Mucosa of stomach (tissue), 1 donor: ENCODE data around the gene ZNF425.
A peak's percentile ranks its signal among the peaks of the same experiment; 100 is the strongest.
"Not testable (repeated sequence)": the region's sequence is repeated elsewhere in the genome, so short reads cannot be mapped to it uniquely, and the experiment has no call there.

Source experiments
- H3K27me3 ChIP-seq: one replicate; pipeline ENCODE4 v1.7.0; 2013; ENCODE audit warnings: mild to moderate bottlenecking, low read length; ENCODE audit not compliant: control insufficient read depth, insufficient read depth
- H3K36me3 ChIP-seq: one replicate; pipeline ENCODE4 v1.7.0; 2013; ENCODE audit warnings: low read length; ENCODE audit not compliant: control insufficient read depth, insufficient read depth
- H3K4me1 ChIP-seq: one replicate; pipeline ENCODE4 v1.7.0; 2013; ENCODE audit warnings: mild to moderate bottlenecking, low read length; ENCODE audit not compliant: control insufficient read depth, insufficient read depth
- H3K4me3 ChIP-seq: one replicate; pipeline ENCODE4 v1.7.0; 2013; ENCODE audit warnings: low read length
- H3K9ac ChIP-seq: one replicate; pipeline ENCODE4 v1.7.0; 2013; ENCODE audit warnings: mild to moderate bottlenecking, low read length, moderate library complexity
- H3K9me3 ChIP-seq: one replicate; pipeline ENCODE4 v1.7.0; 2013; ENCODE audit warnings: mild to moderate bottlenecking, low read length, moderate library complexity; ENCODE audit not compliant: control insufficient read depth
- donor health status: Pancreatic carcinoma.

The ZNF425 gene

GRCh38 chr7:149125189-149125862 lies 798 bp downstream of the ZNF425 start:
- H3K9me3 ChIP-seq = no peaks in the 10 kb centered on the region
- H3K27me3 ChIP-seq = no peaks in the 10 kb centered on the region
- no peaks in the 10 kb centered on the region for H3K36me3 ChIP-seq
- H3K4me1 ChIP-seq = peaks cover 7% of the 10 kb centered on the region
- H3K9ac ChIP-seq = peak overlapping the region; percentile 99
- peak overlapping the region; percentile 88 for H3K4me3 ChIP-seq

GRCh38 chr7:149109969-149110368 lies 16.2 kb downstream of the ZNF425 start:
- no peaks in the 10 kb centered on the region for H3K4me1 ChIP-seq
- H3K27me3 ChIP-seq = no peaks in the 10 kb centered on the region
- no peaks in the 10 kb centered on the region for H3K9me3 ChIP-seq
- H3K9ac ChIP-seq = no peak overlapping the region
- H3K36me3 ChIP-seq = no peaks in the 10 kb centered on the region
- H3K4me3 ChIP-seq = no peak overlapping the region

DNA sequence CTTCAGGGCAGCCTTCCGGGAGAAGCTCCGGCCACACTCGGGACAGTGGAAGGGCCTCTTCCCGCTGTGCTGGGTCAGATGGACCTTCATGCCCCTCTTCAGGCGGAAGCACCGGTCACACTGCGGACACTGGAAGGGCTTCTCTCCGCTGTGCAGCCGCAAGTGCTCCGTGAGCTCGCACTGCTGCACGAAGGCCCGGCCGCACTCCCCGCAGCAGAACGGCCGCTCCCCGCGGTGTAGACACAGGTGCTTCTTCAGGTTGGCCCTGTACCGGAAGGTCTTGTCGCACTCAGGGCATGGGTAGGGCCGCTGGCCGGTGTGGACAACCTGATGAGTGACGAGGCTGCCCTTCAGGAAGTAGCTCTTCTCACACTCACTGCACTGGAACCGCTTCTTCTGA lies 21.4 kb downstream of the ZNF425 start:
- Histone ChIP-seq H3K27me3 (no peaks in the 10 kb centered on the region), H3K36me3 (no peaks in the 10 kb centered on the region), H3K9me3 (no peaks in the 10 kb centered on the region), H3K4me3 (no peak overlapping the region), H3K4me1 (no peaks in the 10 kb centered on the region), H3K9ac (no peak overlapping the region)

DNA sequence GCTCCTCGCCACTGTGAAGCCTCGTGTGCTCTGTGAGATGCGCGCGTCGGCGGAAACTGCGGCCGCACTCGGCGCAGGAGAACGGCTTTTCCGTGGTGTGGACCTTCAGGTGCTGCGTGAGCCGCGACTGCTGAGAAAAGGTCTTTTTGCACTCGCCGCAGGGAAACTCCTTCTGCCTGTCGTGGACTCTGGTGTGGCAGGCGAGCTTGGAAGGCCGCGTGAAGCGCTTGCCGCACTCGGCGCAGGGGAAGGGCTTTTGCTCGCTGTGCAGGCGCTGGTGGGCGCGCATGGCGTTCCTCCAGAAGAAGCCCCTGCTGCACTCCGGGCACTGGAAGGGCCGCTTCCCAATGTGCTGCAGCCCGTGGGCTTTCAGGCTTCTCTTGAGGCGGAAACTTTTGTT lies 21.9 kb downstream of the ZNF425 start:
- H3K4me3 ChIP-seq = no peak overlapping the region
- no peaks in the 10 kb centered on the region for H3K4me1 ChIP-seq

GRCh38 chr7:149103424-149103823 lies 22.7 kb downstream of the ZNF425 start:
- no peaks in the 10 kb centered on the region for H3K9me3 ChIP-seq

More for the DNA sequence above, 21.9 kb downstream of the ZNF425 start:
- Histone ChIP-seq H3K27me3 (no peaks in the 10 kb centered on the region), H3K9ac (no peak overlapping the region), H3K9me3 (no peaks in the 10 kb centered on the region), H3K36me3 (no peaks in the 10 kb centered on the region)

DNA sequence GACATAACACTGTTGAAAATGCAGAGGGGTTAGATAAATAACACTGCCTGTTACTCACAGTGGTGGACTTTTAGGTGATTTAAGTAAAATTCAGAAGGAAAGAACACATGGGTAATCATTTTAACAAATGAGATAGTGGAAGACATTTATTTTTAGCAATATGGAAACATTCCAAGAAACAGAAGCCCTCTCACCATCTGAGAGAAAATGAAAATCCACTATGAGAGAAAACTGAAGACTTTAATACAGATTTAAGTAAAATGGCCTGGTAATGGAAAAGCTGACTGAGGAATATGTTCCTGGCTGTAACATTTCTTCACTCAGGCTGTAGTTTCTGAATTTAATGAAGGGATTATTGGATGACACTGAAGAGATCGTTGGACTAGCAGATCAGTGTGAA lies 23.5 kb downstream of the ZNF425 start:
- H3K36me3 ChIP-seq = no peaks in the 10 kb centered on the region
- H3K27me3 ChIP-seq = no peaks in the 10 kb centered on the region
- no peaks in the 10 kb centered on the region for H3K9me3 ChIP-seq
- H3K4me3 ChIP-seq = no peak overlapping the region
- H3K4me1 ChIP-seq = no peaks in the 10 kb centered on the region
- H3K9ac ChIP-seq = no peak overlapping the region

More at GRCh38 chr7:149103424-149103823, 22.7 kb downstream of the ZNF425 start:
- Histone ChIP-seq H3K4me3 (no peak overlapping the region), H3K9ac (no peak overlapping the region), H3K36me3 (no peaks in the 10 kb centered on the region), H3K4me1 (no peaks in the 10 kb centered on the region), H3K27me3 (no peaks in the 10 kb centered on the region)

- H3K4me3 ChIP-seq = no peak overlapping the region
- no peaks in the 10 kb centered on the region for H3K4me1 ChIP-seq
- H3K27me3 ChIP-seq = no peaks in the 10 kb centered on the region
- no peaks in the 10 kb centered on the region for H3K9me3 ChIP-seq
- H3K9ac ChIP-seq = no peak overlapping the region
- no peaks in the 10 kb centered on the region for H3K36me3 ChIP-seq
Observed at GRCh38 chr7:149100821-149101220, 25.3 kb downstream of the ZNF425 start.

DNA sequence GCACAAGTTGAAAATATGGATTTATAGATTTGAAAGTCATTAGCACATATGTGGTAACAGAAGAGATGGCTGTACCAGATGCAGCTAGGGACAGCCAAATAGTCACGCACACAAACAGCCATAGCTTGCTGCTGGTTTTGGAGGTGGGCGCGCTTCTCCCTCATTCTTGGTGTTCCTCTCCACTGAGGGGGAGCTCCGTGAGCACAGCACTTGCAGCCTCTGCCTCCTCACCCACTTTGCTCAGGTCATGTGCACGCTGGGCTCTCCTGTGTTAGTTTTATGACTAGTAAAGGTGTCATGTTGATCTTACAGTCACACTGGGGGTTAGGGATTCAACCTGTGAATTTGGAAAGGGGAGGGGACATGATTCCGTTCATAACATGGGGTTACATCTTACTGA lies 27.1 kb downstream of the ZNF425 start:
- no peaks in the 10 kb centered on the region for H3K36me3 ChIP-seq
- H3K27me3 ChIP-seq = no peaks in the 10 kb centered on the region
- H3K9ac ChIP-seq = no peak overlapping the region
- no peaks in the 10 kb centered on the region for H3K9me3 ChIP-seq
- H3K4me3 ChIP-seq = no peak overlapping the region
- H3K4me1 ChIP-seq = no peaks in the 10 kb centered on the region

GRCh38 chr7:149097088-149097487 lies 29.0 kb downstream of the ZNF425 start:
- Histone ChIP-seq H3K27me3 (no peaks in the 10 kb centered on the region), H3K4me3 (no peak overlapping the region), H3K4me1 (no peaks in the 10 kb centered on the region), H3K9me3 (no peaks in the 10 kb centered on the region), H3K36me3 (no peaks in the 10 kb centered on the region), H3K9ac (no peak overlapping the region)

DNA sequence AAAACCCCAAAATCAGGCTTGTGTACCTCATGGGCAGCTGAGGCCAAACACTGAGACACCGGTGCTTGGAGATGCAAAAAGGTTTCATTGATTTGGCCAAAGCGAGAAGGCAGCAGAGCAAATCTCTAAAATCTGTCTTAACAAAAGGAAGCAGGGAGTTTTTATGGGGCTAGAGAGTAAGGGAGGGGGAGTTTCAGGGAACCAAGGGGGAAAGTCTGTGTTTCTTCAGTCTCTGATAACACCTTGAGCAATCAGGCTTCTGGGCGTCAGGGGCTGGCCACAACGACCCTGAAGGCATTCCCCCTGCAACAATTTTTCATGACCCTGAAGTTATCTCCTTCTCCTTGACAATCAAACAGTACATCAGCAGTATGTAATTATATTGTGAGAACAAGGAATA lies 32.9 kb downstream of the ZNF425 start:
- Histone ChIP-seq H3K4me3 (no peak overlapping the region), H3K27me3 (no peaks in the 10 kb centered on the region), H3K36me3 (no peaks in the 10 kb centered on the region), H3K4me1 (no peaks in the 10 kb centered on the region), H3K9me3 (no peaks in the 10 kb centered on the region), H3K9ac (no peak overlapping the region)

DNA sequence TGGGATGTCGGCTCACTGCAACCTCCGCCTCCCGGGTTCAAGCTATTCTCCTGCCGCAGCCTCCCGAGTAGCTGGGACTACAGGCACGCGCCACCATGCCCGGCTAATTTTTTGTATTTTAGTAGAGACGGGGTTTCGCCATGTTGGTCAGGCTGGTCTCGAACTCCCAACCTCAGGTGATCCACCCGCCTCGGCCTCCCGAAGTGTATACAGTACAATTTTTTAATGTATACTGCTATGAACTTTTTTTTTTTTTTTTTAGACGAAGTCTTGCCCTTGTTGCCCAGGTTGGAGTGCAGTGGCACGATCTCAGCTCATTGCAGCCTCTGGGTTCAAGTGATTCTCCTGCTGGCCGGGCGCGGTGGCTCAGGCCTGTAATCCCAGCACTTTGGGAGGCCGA lies 33.9 kb downstream of the ZNF425 start:
- H3K4me3 ChIP-seq, H3K9ac ChIP-seq, H3K27me3 ChIP-seq, H3K36me3 ChIP-seq, H3K4me1 ChIP-seq, H3K9me3 ChIP-seq: not testable (repeated sequence)

DNA sequence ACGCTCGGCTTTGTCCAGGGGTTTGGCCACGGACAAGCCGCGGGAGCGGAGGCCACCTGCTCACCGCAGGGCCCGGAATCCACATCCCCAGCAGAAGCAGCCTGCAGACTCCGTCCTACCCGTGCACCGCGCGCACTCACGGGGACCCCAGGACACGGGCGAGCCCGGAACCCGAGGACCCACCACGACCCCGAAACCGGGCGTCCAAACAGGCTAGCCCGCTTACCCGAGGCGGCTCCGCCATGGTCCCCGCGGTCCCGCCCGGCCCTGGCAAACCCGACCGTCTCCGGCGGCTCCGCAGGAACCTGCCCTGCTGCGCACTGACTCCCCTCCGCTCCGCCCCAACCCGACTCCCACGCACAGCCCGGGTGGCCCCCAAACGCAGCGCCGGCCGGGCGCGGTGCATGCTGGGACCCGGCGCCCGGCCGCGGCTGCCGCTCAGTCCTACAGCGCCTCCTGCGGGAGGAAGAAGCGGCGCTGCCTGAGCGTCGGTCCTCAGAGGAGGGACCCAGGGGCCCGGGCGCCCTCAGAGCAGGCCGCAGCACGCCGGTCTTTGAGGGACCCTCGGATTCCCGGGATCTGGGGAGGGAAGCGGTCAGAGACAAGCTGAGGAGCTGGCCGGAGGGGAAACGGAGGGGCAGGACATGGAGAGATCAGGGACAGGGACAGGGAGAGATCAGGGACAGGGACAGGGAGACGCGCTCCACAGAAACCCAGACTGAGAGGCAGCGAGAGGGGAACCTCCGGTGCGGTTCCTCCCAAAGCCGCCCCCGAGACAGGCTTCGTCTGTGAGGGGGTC lies 35.5 kb downstream of the ZNF425 start, which contains the start of gene ZNF786:
TSS of gene ZNF786 (minus strand) at position 322 of the 799 bp plus-strand sequence. CDS start at position 244, 78 bp downstream.
- no peaks in the 10 kb centered on the region for H3K4me1 ChIP-seq
- H3K27me3 ChIP-seq = no peaks in the 10 kb centered on the region
- peak within 1 kb of the TSS; percentile 77 for H3K4me3 ChIP-seq
- peak within 1 kb of the TSS; percentile 92 for H3K9ac ChIP-seq
- no peaks in the 10 kb centered on the region for H3K36me3 ChIP-seq
- no peaks in the 10 kb centered on the region for H3K9me3 ChIP-seq
